H9 (cell line): ENCODE results near the gene BTBD17. TPM values are rescaled to one million over a fixed set of nuclear protein-coding genes. Genes with fewer than 3 reads are reported as not detected.

Experiments
- DNase-seq: peaks from one replicate; pipeline ENCODE4 v3.0.0-alpha.2; 2017
- H2AFZ ChIP-seq: one replicate; pipeline ENCODE4 v1.6.1; 2013; ENCODE audit warnings: mild to moderate bottlenecking, low read length, control low read depth, moderate library complexity
- H2AK5ac ChIP-seq: 2 replicates; pipeline ENCODE4 v1.6.1; 2013; ENCODE audit warnings: low read length, control low read depth, mixed read lengths; ENCODE audit not compliant: insufficient read length
- H2BK120ac ChIP-seq: one replicate; pipeline ENCODE4 v1.6.1; 2013; ENCODE audit warnings: low read depth, mild to moderate bottlenecking, low read length, control low read depth, inconsistent platforms; ENCODE audit not compliant: poor library complexity, severe bottlenecking
- H2BK12ac ChIP-seq: 2 replicates; pipeline ENCODE4 v1.6.1; 2013; ENCODE audit warnings: low read length, control low read depth, mixed read lengths, low read depth; ENCODE audit not compliant: insufficient read length
- H2BK15ac ChIP-seq: 2 replicates; pipeline ENCODE4 v1.6.1; 2013; ENCODE audit warnings: low read depth, low read length, control low read depth
- H2BK20ac ChIP-seq: one replicate; pipeline ENCODE4 v1.6.1; 2013; ENCODE audit warnings: low read depth, mild to moderate bottlenecking, low read length, control low read depth, inconsistent platforms; ENCODE audit not compliant: poor library complexity, severe bottlenecking
- H2BK5ac ChIP-seq: 2 replicates; pipeline ENCODE4 v1.6.1; 2013; ENCODE audit warnings: low read length, control low read depth, mixed read lengths; ENCODE audit not compliant: insufficient read length
- H3K14ac ChIP-seq: 2 replicates; pipeline ENCODE4 v1.6.1; 2013; ENCODE audit warnings: low read length, control low read depth; ENCODE audit not compliant: insufficient read depth
- H3K18ac ChIP-seq: 2 replicates; pipeline ENCODE4 v1.6.1; 2013; ENCODE audit warnings: low read depth, mild to moderate bottlenecking, mixed read lengths, low read length, control low read depth; ENCODE audit not compliant: insufficient read length
- H3K23ac ChIP-seq: 2 replicates; pipeline ENCODE4 v1.6.1; 2013; ENCODE audit warnings: low read length, control low read depth, mixed read lengths, low read depth; ENCODE audit not compliant: insufficient read length
- H3K23me2 ChIP-seq: 2 replicates; pipeline ENCODE4 v1.6.1; 2013; ENCODE audit warnings: low read depth, mild to moderate bottlenecking, mixed read lengths, low read length, control low read depth; ENCODE audit not compliant: insufficient read length, poor library complexity, severe bottlenecking
- H3K27ac ChIP-seq: 2 replicates; pipeline ENCODE4 v1.5.1; 2013; ENCODE audit warnings: low read length, control low read depth, mixed read lengths, low read depth; ENCODE audit not compliant: insufficient read length
- H3K27me3 ChIP-seq: 2 replicates; pipeline ENCODE4 v1.6.1; 2013; ENCODE audit warnings: low read length, control low read depth, inconsistent platforms; ENCODE audit not compliant: insufficient read depth
- H3K4ac ChIP-seq: 2 replicates; pipeline ENCODE4 v1.6.1; 2013; ENCODE audit warnings: low read depth, mild to moderate bottlenecking, control low read depth, inconsistent platforms, low read length, moderate library complexity
- H3K4me1 ChIP-seq: 2 replicates; pipeline ENCODE4 v1.6.1; 2013; ENCODE audit warnings: low read length, control low read depth, inconsistent platforms; ENCODE audit not compliant: insufficient read depth
- H3K4me2 ChIP-seq: 2 replicates; pipeline ENCODE4 v1.6.1; 2013; ENCODE audit warnings: low read length, control low read depth, mixed read lengths; ENCODE audit not compliant: insufficient read length, insufficient read depth
- H3K56ac ChIP-seq: 2 replicates; pipeline ENCODE4 v1.6.1; 2013; ENCODE audit warnings: low read depth, mild to moderate bottlenecking, mixed read lengths, low read length, control low read depth; ENCODE audit not compliant: insufficient read length
- H3K79me1 ChIP-seq: 2 replicates; pipeline ENCODE4 v1.6.1; 2013; ENCODE audit warnings: low read depth, mild to moderate bottlenecking, moderate library complexity, low read length, control low read depth, inconsistent platforms; ENCODE audit not compliant: insufficient read depth, poor library complexity, severe bottlenecking
- H3K79me2 ChIP-seq: 2 replicates; pipeline ENCODE4 v1.6.1; 2013; ENCODE audit warnings: low read length, control low read depth, inconsistent platforms; ENCODE audit not compliant: insufficient read depth
- H3K9ac ChIP-seq: 2 replicates; pipeline ENCODE4 v1.6.1; 2013; ENCODE audit warnings: low read length, control low read depth, mixed read lengths; ENCODE audit not compliant: insufficient read length; ENCODE audit errors: extremely low read depth
- H3K9me3 ChIP-seq: one replicate; pipeline ENCODE4 v1.6.1; 2013; ENCODE audit warnings: low read depth, low read length, inconsistent platforms; ENCODE audit not compliant: control insufficient read depth
- H3T11ph ChIP-seq: one replicate; pipeline ENCODE4 v1.6.1; 2013; ENCODE audit warnings: mild to moderate bottlenecking, low read length, control low read depth, inconsistent platforms
- H4K20me1 ChIP-seq: one replicate; pipeline ENCODE4 v1.6.1; 2013; ENCODE audit not compliant: control insufficient read depth, insufficient read length, insufficient read depth
- H4K5ac ChIP-seq: 2 replicates; pipeline ENCODE4 v1.6.1; 2013; ENCODE audit warnings: low read depth, mild to moderate bottlenecking, mixed read lengths, low read length, control low read depth; ENCODE audit not compliant: insufficient read length
- H4K8ac ChIP-seq: replicated peaks from 2 replicates; pipeline ENCODE4 v1.6.1; 2013; ENCODE audit warnings: low read length, control low read depth, mixed read lengths, low read depth; ENCODE audit not compliant: insufficient read length
- H4K91ac ChIP-seq: 2 replicates; pipeline ENCODE4 v1.6.1; 2013; ENCODE audit warnings: low read depth, mild to moderate bottlenecking, moderate library complexity, mixed read lengths, low read length, control low read depth; ENCODE audit not compliant: insufficient read length
- H3K27ac Mint-ChIP-seq, 3 experiments: 2 replicates in 2 of 3; 3 replicates in 1 of 3; pipeline ENCODE4 v1.8.0; 2020 to 2021; ENCODE audit warnings: mixed read lengths in 3 of 3, mild to moderate bottlenecking in 1 of 3, moderate library complexity in 1 of 3
- H3K27me3 Mint-ChIP-seq: 2 replicates; pipeline ENCODE4 v1.8.0; 2021; ENCODE audit warnings: low read depth, mild to moderate bottlenecking, moderate library complexity, mixed read lengths
- H3K36me3 Mint-ChIP-seq, 3 experiments: 2 replicates in 2 of 3; 3 replicates in 1 of 3; pipeline ENCODE4 v1.8.0; 2020 to 2021; ENCODE audit warnings: low read depth in 3 of 3, mixed read lengths in 3 of 3; ENCODE audit not compliant: insufficient read depth in 1 of 3
- H3K4me1 Mint-ChIP-seq, 2 experiments: 2 replicates each; pipeline ENCODE4 v1.8.0; 2020; ENCODE audit warnings: mixed read lengths in 2 of 2
- H3K4me3 Mint-ChIP-seq, 2 experiments: 2 replicates in 1 of 2; 3 replicates in 1 of 2; pipeline ENCODE4 v1.8.0; 2020 to 2021; ENCODE audit warnings: mild to moderate bottlenecking in 2 of 2, mixed read lengths in 2 of 2, moderate library complexity in 1 of 2
- H3K9me3 Mint-ChIP-seq, 2 experiments: 2 replicates in 1 of 2; 3 replicates in 1 of 2; pipeline ENCODE4 v1.8.0; 2020; ENCODE audit warnings: mild to moderate bottlenecking in 2 of 2, mixed read lengths in 2 of 2, moderate library complexity in 1 of 2
- WGBS: extraction: QIAGEN DNeasy Blood & Tissue Kit; methylation state at CpG from one replicate; pipeline ENCODE4 v1.1.7; 2013; ENCODE audit warnings: missing lambda C conversion rate, low lambda C conversion rate, mixed read lengths; ENCODE audit not compliant: insufficient read length; ENCODE audit errors: extremely low coverage; 5-methylcytosine and 5-hydroxymethylcytosine counted together
- total RNA-seq: library from RNA; stranded (reverse); gene quantifications from 2 replicates; pipeline ENCODE4 v1.2.1, GENCODE V29; 2021
- TF ChIP-seq, protein P1 (sequence below): fragments of 200-600 bp; sonication (generic); conservative IDR thresholded peaks from 3 replicates; pipeline ENCODE4 v1.8.0; 2021; ENCODE audit warnings: antibody characterized with exemption, mild to moderate bottlenecking

The BTBD17 gene
- total RNA-seq, 1 experiment from 2014 or later: 0.33 TPM

- Histone ChIP-seq H3K23me2 (no peaks in the 10 kb centered on the region), H2BK20ac (no peak within 1 kb of the TSS), H3K79me1 (no peaks in the 10 kb centered on the region), H3K4me2 (no peak within 1 kb of the TSS), H3K4ac (no peak within 1 kb of the TSS), H3T11ph (no peak within 1 kb of the TSS), H4K20me1 (no peaks in the 10 kb centered on the region), H3K18ac (no peak within 1 kb of the TSS), H3K14ac (no peak within 1 kb of the TSS), H2AFZ (no peak within 1 kb of the TSS), H2BK120ac (no peak within 1 kb of the TSS), H3K56ac (no peak within 1 kb of the TSS), H3K23ac (no peak within 1 kb of the TSS), H2AK5ac (no peak within 1 kb of the TSS), H3K27ac (no peak within 1 kb of the TSS), H4K91ac (no peak within 1 kb of the TSS), H2BK15ac (no peak within 1 kb of the TSS), H4K8ac (no peak within 1 kb of the TSS), H2BK12ac (no peak within 1 kb of the TSS), H3K9ac (no peak within 1 kb of the TSS), H4K5ac (no peak within 1 kb of the TSS), H3K4me1 (no peaks in the 10 kb centered on the region; the same call in 1 of the 2 replicates), H3K79me2 (no peaks in the 10 kb centered on the region), H3K9me3 (no peaks in the 10 kb centered on the region), H3K27me3 (no peaks in the 10 kb centered on the region), H2BK5ac (no peak within 1 kb of the TSS)
- Mint-ChIP-seq H3K4me3 (peak within 1 kb of the TSS in 1 of 2 experiments; percentile 26; a peak in 1 of 5 replicates), H3K27me3 (peaks cover 61% of the 10 kb centered on the region), H3K36me3 (no peaks in the 10 kb centered on the region), H3K4me1 (peaks cover 10 to 23% of the 10 kb centered on the region in 2 experiments), H3K27ac (no peak within 1 kb of the TSS; a peak in 1 of 7 replicates), H3K9me3 (no peaks in the 10 kb centered on the region)
- no peak for DNase-seq
- TF ChIP-seq, protein P1, sequence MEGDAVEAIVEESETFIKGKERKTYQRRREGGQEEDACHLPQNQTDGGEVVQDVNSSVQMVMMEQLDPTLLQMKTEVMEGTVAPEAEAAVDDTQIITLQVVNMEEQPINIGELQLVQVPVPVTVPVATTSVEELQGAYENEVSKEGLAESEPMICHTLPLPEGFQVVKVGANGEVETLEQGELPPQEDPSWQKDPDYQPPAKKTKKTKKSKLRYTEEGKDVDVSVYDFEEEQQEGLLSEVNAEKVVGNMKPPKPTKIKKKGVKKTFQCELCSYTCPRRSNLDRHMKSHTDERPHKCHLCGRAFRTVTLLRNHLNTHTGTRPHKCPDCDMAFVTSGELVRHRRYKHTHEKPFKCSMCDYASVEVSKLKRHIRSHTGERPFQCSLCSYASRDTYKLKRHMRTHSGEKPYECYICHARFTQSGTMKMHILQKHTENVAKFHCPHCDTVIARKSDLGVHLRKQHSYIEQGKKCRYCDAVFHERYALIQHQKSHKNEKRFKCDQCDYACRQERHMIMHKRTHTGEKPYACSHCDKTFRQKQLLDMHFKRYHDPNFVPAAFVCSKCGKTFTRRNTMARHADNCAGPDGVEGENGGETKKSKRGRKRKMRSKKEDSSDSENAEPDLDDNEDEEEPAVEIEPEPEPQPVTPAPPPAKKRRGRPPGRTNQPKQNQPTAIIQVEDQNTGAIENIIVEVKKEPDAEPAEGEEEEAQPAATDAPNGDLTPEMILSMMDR: no peak
- no CpG with 5 or more reads among the region's 5 CpGs for WGBS
These were observed 5.5 kb upstream of the BTBD17 start, which contains the start of gene GPR142 for GRCh38 chr17:74367206-74367605. Gene GPR142, plus strand, starts transcription at chr17:74367506. Its CDS starts 2,035 bp downstream, at chr17:74369541.
